HCT116 (cell line): ENCODE data around the gene ADGRV1.

ENCODE experiments used
- CEBPB ChIP-seq: IDR thresholded peaks from 2 replicates; pipeline ENCODE4 v1.6.1; 2012; ENCODE audit warnings: low read depth
- CTCF ChIP-seq, 3 experiments: fragments of 200-600 bp in 1 of 3; sonication (generic) in 1 of 3; IDR thresholded peaks in 2 of 3; conservative IDR thresholded peaks in 1 of 3; 2 replicates each; pipeline ENCODE4 v1.5.1; 2012 to 2017; ENCODE audit warnings: low read depth in 2 of 3, low read length in 2 of 3, antibody characterized with exemption in 1 of 3, borderline replicate concordance in 1 of 3, control low read depth in 1 of 3, mild to moderate bottlenecking in 1 of 3, mixed read lengths in 1 of 3, mixed run types in 1 of 3, moderate library complexity in 1 of 3; ENCODE audit not compliant: insufficient read depth in 1 of 3
- ELF1 ChIP-seq: IDR thresholded peaks from 2 replicates; pipeline ENCODE4 v1.6.1; 2012; ENCODE audit warnings: low read depth, borderline replicate concordance
- EZH2 ChIP-seq: fragments of 200-600 bp; sonication (generic); IDR thresholded peaks from 2 replicates; pipeline ENCODE4 v1.6.1; 2017; ENCODE audit warnings: antibody characterized with exemption, mixed run types
- EZH2phosphoT487 ChIP-seq: fragments of 200-600 bp; IDR thresholded peaks from 2 replicates; pipeline ENCODE4 v1.6.1; 2018; ENCODE audit warnings: antibody characterized with exemption, borderline replicate concordance
- MAX ChIP-seq: IDR thresholded peaks from 2 replicates; pipeline ENCODE4 v1.6.1; 2012
- POLR2A ChIP-seq: IDR thresholded peaks from 2 replicates; pipeline ENCODE4 v1.7.0; 2011; ENCODE audit warnings: borderline replicate concordance; ENCODE audit not compliant: insufficient read depth, insufficient read length; ENCODE audit errors: extremely low read depth
- POLR2AphosphoS5 ChIP-seq: IDR thresholded peaks from 2 replicates; pipeline ENCODE4 v1.6.1; 2011; ENCODE audit warnings: mild to moderate bottlenecking, low read depth, low read length, moderate library complexity
- RAD21 ChIP-seq: IDR thresholded peaks from 2 replicates; pipeline ENCODE4 v1.6.1; 2012; ENCODE audit warnings: low read depth, mild to moderate bottlenecking
- REST ChIP-seq: IDR thresholded peaks from 2 replicates; pipeline ENCODE4 v1.6.1; 2012; ENCODE audit warnings: low read depth
- SIN3A ChIP-seq: IDR thresholded peaks from 2 replicates; pipeline ENCODE4 v1.6.1; 2012; ENCODE audit warnings: low read depth
- YY1 ChIP-seq: IDR thresholded peaks from 2 replicates; pipeline ENCODE4 v1.6.1; 2011; ENCODE audit warnings: low read length, low read depth, moderate library complexity, mild to moderate bottlenecking; ENCODE audit not compliant: insufficient replicate concordance; ENCODE audit errors: extremely low read depth
- ZBTB33 ChIP-seq: IDR thresholded peaks from 2 replicates; pipeline ENCODE4 v1.6.1; 2011; ENCODE audit warnings: mild to moderate bottlenecking, low read length, moderate library complexity; ENCODE audit not compliant: insufficient replicate concordance; ENCODE audit errors: extremely low read depth

GRCh38 chr5:90657788-90658187 lies 99.2 kb downstream of the ADGRV1 start:
- TF ChIP-seq RAD21 = no peak
- TF ChIP-seq CTCF (IDR thresholded peaks at IDR 0.05 in 2 of 3, conservative IDR thresholded peaks at IDR 0.05 in 1 of 3; ENCODE audit: borderline replicate concordance in 1 of 3, insufficient read depth in 1 of 3, low read depth in 2 of 3, low read length in 2 of 3) = no peak
- no peak for TF ChIP-seq ZBTB33
- TF ChIP-seq ELF1 = no peak
- no peak for TF ChIP-seq POLR2AphosphoS5
- no peak for TF ChIP-seq EZH2
- TF ChIP-seq MAX = no peak
- TF ChIP-seq POLR2A = no peak
- TF ChIP-seq REST = no peak
- TF ChIP-seq YY1 = no peak
- no peak for TF ChIP-seq CEBPB
- TF ChIP-seq SIN3A = no peak
- no peak for TF ChIP-seq EZH2phosphoT487
